DMS53 (cell line): Measurements from ENCODE around the gene ZKSCAN5.
"Not testable (repeated sequence)": the region's sequence is repeated elsewhere in the genome, so short reads cannot be mapped to it uniquely, and the experiment has no call there.

Experiments
- DNase-seq: peaks from one replicate; lab custom pipeline; 2025; lab: John Stamatoyannopoulos, UW

ZKSCAN5 gene

GRCh38 chr7:99551767-99552463 is 47.5 kb downstream of the ZKSCAN5 start, which contains the start of gene FAM200A:
Gene FAM200A, minus strand, starts transcription at chr7:99552114. Its CDS starts 3,707 bp downstream, at chr7:99548407.
- peak; percentile 98 for DNase-seq

DNA sequence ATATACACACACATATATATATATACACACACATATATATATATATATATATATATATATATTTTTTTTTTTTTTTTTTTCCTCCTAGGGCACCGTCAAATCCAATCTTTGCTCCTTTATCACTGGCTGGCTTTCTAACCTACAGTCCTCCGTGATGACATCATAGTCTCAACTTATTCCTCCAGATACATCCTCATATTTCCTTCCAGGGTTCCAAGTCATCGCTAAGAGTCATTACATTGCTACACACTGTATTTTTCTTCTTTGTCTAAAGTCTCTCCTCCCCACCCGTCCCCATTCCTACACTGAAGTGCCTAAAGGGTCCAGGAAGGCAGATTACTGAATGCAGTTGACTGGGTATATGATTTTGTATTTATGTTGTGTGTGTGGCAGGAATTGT is 48.6 kb downstream of the ZKSCAN5 start:
- DNase-seq = peak; percentile 19

DNA sequence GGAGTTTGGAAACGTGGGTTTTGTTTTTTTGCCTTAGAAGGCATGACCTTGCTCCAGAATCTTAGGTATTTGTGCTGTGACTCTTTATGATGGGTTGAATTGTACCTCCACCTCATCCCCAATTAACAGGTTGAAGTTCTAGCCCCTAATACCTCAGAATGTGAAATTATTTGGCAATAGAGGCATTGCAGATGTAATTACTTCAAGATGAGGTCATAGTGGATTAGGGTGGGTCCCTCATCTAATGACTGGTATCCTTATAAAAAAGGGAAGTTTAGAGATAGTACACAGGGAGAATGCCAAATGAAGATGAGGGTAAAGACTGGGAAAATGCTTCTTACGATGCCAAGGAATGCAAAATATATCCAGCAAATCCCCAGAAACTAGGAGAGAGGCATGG is 50.5 kb downstream of the ZKSCAN5 start:
- DNase-seq = no peak

GRCh38 chr7:99557196-99557607 is 52.7 kb downstream of the ZKSCAN5 start:
- no peak for DNase-seq

GRCh38 chr7:99557940-99558305 is 53.5 kb downstream of the ZKSCAN5 start:
- DNase-seq = no peak

DNA sequence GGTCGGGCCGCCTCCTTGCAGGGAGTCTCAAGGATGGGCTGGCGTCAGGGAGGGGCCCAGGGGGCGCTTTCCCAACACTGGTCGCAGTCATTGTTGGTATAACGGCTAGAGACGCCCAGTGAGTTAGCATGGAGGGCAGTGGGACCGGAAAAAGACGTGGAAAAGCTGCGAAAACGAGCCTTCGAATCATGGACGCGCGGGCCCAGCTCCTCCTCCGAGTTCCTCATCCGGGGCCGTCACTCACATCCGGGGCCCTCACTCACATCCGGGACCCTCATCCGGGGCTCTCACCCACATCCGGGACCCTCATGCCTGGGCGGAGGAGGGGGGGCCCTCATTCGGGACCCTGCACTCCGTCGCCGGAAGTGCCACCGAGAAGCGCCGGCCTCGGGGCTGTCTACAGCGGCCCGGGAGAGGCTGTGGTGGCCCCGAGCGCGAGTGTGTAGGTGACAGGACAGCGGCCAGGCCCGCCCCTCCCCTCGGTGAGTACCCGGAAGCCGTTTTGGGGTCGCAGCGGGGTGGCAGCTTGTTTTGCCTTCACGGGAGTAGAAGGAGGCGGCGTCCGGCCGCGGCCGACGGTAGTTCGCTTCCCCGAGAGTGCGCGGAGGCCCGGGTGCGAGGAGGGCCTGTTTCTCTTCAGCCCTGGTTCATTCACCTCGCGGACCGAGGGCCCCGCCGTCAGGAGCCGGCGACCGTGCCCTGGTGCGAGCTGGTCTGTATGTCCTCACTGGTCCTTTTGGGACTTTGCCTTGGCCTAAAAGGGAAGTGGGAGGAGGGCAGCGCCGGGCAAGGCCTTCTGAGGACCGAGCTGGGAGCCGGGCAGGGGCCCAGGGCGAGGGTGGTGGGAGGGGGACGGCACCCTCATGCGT is 54.1 kb downstream of the ZKSCAN5 start, which contains the start of gene ZNF655:
ZNF655 (plus strand) TSS at position 337 of the 869 bp plus-strand sequence. CDS start 1,918 bp downstream, outside the sequence.
- DNase-seq = peak; percentile 98

- no peak for DNase-seq
These were observed 54.9 kb downstream of the ZKSCAN5 start for GRCh38 chr7:99559175-99559915.

DNA sequence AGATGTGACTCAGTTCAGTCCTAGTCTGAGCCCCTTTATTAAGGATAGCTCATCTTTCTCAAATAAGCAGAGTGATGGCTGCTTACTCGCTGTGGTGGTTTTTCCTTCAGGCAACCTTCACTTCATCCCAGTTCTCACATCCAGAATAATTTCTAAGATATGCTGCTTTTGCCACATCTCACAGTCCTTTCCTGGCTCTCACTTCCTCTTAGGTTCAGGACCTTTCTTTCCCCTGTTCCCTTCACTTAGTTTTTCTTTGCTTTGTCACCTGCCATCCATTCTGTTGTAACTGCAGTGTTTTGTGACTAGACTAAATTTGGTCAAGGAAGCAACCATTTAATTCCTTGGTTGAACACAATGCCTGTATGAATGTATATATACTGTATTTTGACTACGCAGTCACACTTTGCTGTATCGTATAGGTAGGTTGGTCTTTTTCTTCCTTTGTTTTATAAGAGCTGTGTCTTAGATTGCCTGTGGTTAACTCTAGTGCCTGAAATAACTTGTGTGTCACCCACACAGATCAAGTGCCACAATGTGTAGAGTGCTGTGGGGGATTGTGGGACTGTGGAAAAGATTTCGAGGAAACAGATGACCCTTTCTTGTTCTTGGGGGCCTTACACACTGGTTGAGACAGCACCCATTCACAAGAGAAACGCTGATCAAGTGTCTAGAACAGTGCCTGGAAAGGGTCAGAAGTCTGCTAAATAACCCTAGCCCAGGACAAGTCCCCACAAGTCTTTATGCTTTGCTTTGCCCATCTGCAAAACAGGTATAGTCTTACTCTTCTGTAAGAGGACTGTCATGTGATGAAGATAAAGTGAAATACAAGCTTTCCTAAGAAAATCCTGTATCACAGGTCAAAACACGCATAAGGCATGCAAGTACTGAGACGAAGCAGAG is 56.6 kb downstream of the ZKSCAN5 start:
- DNase-seq = no peak

GRCh38 chr7:99561737-99562051 is 57.2 kb downstream of the ZKSCAN5 start:
- no peak for DNase-seq

GRCh38 chr7:99562114-99562784 is 57.8 kb downstream of the ZKSCAN5 start:
- no peak for DNase-seq

GRCh38 chr7:99562832-99563231 is 58.4 kb downstream of the ZKSCAN5 start:
- DNase-seq = peak; percentile 75

- no peak for DNase-seq
These were observed 59.2 kb downstream of the ZKSCAN5 start for GRCh38 chr7:99563650-99564049.

DNA sequence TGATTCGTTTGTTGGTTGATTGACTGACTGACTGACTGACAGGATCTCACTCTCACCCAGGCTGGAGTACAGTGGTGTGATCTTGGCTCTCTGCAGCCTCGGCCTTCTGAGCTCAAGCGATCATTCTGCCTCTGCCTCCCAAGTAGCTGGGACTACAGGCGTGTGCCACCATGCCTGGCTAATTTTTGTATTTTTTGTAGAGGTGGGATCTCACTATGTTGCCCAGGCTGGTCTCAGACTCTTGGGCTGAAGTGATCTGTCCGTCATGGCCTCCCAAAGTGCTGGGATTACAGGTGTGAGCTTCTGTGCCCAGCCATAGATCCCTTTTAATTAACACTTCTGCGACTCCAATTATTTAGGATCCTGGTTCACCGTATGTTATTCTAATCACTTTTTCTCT is 64.3 kb downstream of the ZKSCAN5 start:
- not testable (repeated sequence) for DNase-seq

DNA sequence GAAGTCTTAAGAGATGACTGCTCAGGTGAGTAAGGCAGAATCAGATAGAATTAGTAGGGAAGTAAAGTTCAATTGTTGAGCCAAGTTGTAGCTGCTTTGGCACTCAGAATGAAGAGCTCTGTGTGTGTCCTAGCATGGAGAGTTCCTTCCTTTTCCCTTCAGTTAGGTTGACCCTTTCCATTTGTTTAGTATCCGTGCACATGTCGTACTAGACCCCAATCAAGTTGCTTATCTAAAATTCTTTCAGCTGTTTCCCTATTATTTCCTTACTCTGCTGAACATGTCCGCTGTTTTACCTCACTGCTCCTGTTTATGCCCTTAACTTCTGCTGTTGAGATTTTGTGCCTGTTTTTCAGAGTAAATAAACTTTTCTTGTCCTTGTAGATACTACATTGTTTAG is 67.3 kb downstream of the ZKSCAN5 start:
- DNase-seq = no peak

- DNase-seq = no peak
These were observed 68.8 kb downstream of the ZKSCAN5 start for GRCh38 chr7:99573257-99573656.

- DNase-seq = no peak
These were observed 71.8 kb downstream of the ZKSCAN5 start for GRCh38 chr7:99576251-99576650.

GRCh38 chr7:99579281-99579955 is 75.0 kb downstream of the ZKSCAN5 start:
- no peak for DNase-seq

- DNase-seq = peak; percentile 68
These were observed 75.7 kb downstream of the ZKSCAN5 start for GRCh38 chr7:99579956-99580777.

GRCh38 chr7:99580778-99581332 is 76.4 kb downstream of the ZKSCAN5 start:
- not testable (repeated sequence) for DNase-seq
